CD14-positive monocyte (primary cell): ENCODE measurements around the gene TAF4. TPM values are rescaled to one million over a fixed set of nuclear protein-coding genes. Genes with fewer than 3 reads are reported as not detected.

ENCODE experiments used
- DNase-seq, 3 donors: peaks; one replicate each; pipeline ENCODE4 v3.0.0-alpha.2; 2011 to 2022
- H2AFZ ChIP-seq: 2 replicates; pipeline ENCODE4 v1.6.0; 2012; ENCODE audit warnings: mild to moderate bottlenecking, low read depth, low read length, inconsistent platforms; ENCODE audit not compliant: insufficient read depth, poor library complexity, severe bottlenecking
- H3K27ac ChIP-seq, 2 donors: 1 replicate in 1 of 2; 2 replicates in 1 of 2; pipeline ENCODE4 v1.5.1; 2012 to 2013; ENCODE audit warnings: low read length in 2 of 2, control low read depth in 1 of 2, inconsistent platforms in 1 of 2, low read depth in 1 of 2, mild to moderate bottlenecking in 1 of 2
- H3K27me3 ChIP-seq, 2 donors: one replicate each; pipeline versions ENCODE4 v1.6.0 to v1.6.1; 2011 to 2013; ENCODE audit warnings: low read length in 2 of 2; ENCODE audit not compliant: control insufficient read depth in 2 of 2, insufficient read depth in 2 of 2
- H3K36me3 ChIP-seq, 2 donors: replicated peaks in 1 of 2; 1 replicate in 1 of 2; 2 replicates in 1 of 2; pipeline versions ENCODE4 v1.5.1 to v1.6.1; 2012 to 2013; ENCODE audit warnings: low read length in 2 of 2, control low read depth in 1 of 2, inconsistent platforms in 1 of 2, mild to moderate bottlenecking in 1 of 2; ENCODE audit not compliant: insufficient read depth in 2 of 2, control insufficient read depth in 1 of 2
- H3K4me1 ChIP-seq, 2 donors: 1 replicate in 1 of 2; 2 replicates in 1 of 2; pipeline versions ENCODE4 v1.5.1 to v1.6.1; 2012 to 2013; ENCODE audit warnings: low read length in 2 of 2, control low read depth in 1 of 2, inconsistent platforms in 1 of 2, mild to moderate bottlenecking in 1 of 2, moderate library complexity in 1 of 2; ENCODE audit not compliant: insufficient read depth in 2 of 2, control insufficient read depth in 1 of 2
- H3K4me2 ChIP-seq: replicated peaks from 2 replicates; pipeline ENCODE3; 2012; ENCODE audit warnings: low read length, moderate library complexity, mild to moderate bottlenecking; ENCODE audit not compliant: poor library complexity, severe bottlenecking; ENCODE audit errors: extremely low read depth
- H3K4me3 ChIP-seq, 3 experiments: fragments of 200-600 bp in 1 of 3; sonication (generic) in 1 of 3; replicated peaks in 1 of 3; 1 replicate in 2 of 3; 2 replicates in 1 of 3; pipeline ENCODE4 v1.5.1; 2011 to 2013; ENCODE audit warnings: low read length in 3 of 3, mild to moderate bottlenecking in 3 of 3, control low read depth in 2 of 3, low read depth in 2 of 3, inconsistent platforms in 1 of 3, moderate library complexity in 1 of 3
- H3K79me2 ChIP-seq: 2 replicates; pipeline ENCODE4 v1.6.0; 2012; ENCODE audit warnings: mild to moderate bottlenecking, control low read depth, inconsistent platforms, low read length, moderate library complexity; ENCODE audit not compliant: insufficient read depth
- H3K9ac ChIP-seq: 2 replicates; pipeline ENCODE4 v1.6.0; 2017; ENCODE audit warnings: low read length, mild to moderate bottlenecking; ENCODE audit not compliant: insufficient read depth, poor library complexity, severe bottlenecking
- H3K9me3 ChIP-seq, 2 donors: replicated peaks in 1 of 2; 1 replicate in 1 of 2; 2 replicates in 1 of 2; pipeline versions ENCODE4 v1.5.1 to v1.6.1; 2012 to 2013; ENCODE audit warnings: low read length in 2 of 2, control low read depth in 1 of 2; ENCODE audit not compliant: control insufficient read depth in 1 of 2, insufficient read depth in 1 of 2
- H4K20me1 ChIP-seq: 2 replicates; pipeline ENCODE4 v1.6.0; 2012; ENCODE audit warnings: mild to moderate bottlenecking, low read length, control low read depth, moderate library complexity; ENCODE audit not compliant: insufficient read depth
- H3K27ac Mint-ChIP-seq, 7 donors: one replicate each; pipeline ENCODE4 v1.8.0; 2020; ENCODE audit warnings: mild to moderate bottlenecking in 7 of 7, mixed read lengths in 7 of 7, moderate library complexity in 6 of 7, inconsistent platforms in 2 of 7
- H3K27me3 Mint-ChIP-seq, 3 donors: one replicate each; pipeline ENCODE4 v1.8.0; 2021 to 2022; ENCODE audit warnings: low read depth in 3 of 3, mild to moderate bottlenecking in 3 of 3, mixed read lengths in 3 of 3, moderate library complexity in 3 of 3, inconsistent platforms in 1 of 3
- H3K36me3 Mint-ChIP-seq, 2 donors: one replicate each; pipeline ENCODE4 v1.8.0; 2020; ENCODE audit warnings: mixed read lengths in 2 of 2, inconsistent platforms in 1 of 2, mild to moderate bottlenecking in 1 of 2
- H3K4me1 Mint-ChIP-seq: one replicate; pipeline ENCODE4 v1.8.0; 2020; ENCODE audit warnings: mild to moderate bottlenecking, mixed read lengths
- H3K4me3 Mint-ChIP-seq, 2 donors: one replicate each; pipeline ENCODE4 v1.8.0; 2020; ENCODE audit warnings: mild to moderate bottlenecking in 2 of 2, mixed read lengths in 2 of 2, moderate library complexity in 1 of 2
- H3K9me3 Mint-ChIP-seq, 7 donors: one replicate each; pipeline ENCODE4 v1.8.0; 2020 to 2022; ENCODE audit warnings: mixed read lengths in 7 of 7, mild to moderate bottlenecking in 6 of 7, moderate library complexity in 6 of 7, inconsistent platforms in 2 of 7
- WGBS: methylation state at CpG from one replicate; pipeline ENCODE4 v1.1.5; 2013; ENCODE audit warnings: missing lambda C conversion rate; ENCODE audit not compliant: insufficient coverage; 5-methylcytosine and 5-hydroxymethylcytosine counted together
- intact Hi-C, 2 donors: fragments of 100-400 bp; cut with micrococcal nuclease; formaldehyde crosslinking; loops; one replicate each; pipeline versions ENCODE4 v1.15.0 to v1.15.1; 2023
- polyA plus RNA-seq, 3 donors: library from polyadenylated mRNA; depleted of rRNA in 1 of 3; unstranded in 2 of 3; stranded (reverse) in 1 of 3; fragments of 300-500 nt in 2 of 3; fragments of >200 nt in 1 of 3; fragmentation: Illumina TruSeq in 2 of 3; gene quantifications; 1 replicate in 2 of 3; 2 replicates in 1 of 3; pipeline ENCODE4 v1.2.3, GENCODE V29; 2012 to 2021
- TF ChIP-seq, protein P1 (sequence below): fragments of 200-600 bp; IDR thresholded peaks from one replicate; pipeline ENCODE4 v1.8.0; 2022; ENCODE audit warnings: antibody characterized with exemption, mild to moderate bottlenecking

The TAF4 gene
- polyA plus RNA-seq, 3 donors: 0.48 to 14.9 (median 0.99) TPM

DNA sequence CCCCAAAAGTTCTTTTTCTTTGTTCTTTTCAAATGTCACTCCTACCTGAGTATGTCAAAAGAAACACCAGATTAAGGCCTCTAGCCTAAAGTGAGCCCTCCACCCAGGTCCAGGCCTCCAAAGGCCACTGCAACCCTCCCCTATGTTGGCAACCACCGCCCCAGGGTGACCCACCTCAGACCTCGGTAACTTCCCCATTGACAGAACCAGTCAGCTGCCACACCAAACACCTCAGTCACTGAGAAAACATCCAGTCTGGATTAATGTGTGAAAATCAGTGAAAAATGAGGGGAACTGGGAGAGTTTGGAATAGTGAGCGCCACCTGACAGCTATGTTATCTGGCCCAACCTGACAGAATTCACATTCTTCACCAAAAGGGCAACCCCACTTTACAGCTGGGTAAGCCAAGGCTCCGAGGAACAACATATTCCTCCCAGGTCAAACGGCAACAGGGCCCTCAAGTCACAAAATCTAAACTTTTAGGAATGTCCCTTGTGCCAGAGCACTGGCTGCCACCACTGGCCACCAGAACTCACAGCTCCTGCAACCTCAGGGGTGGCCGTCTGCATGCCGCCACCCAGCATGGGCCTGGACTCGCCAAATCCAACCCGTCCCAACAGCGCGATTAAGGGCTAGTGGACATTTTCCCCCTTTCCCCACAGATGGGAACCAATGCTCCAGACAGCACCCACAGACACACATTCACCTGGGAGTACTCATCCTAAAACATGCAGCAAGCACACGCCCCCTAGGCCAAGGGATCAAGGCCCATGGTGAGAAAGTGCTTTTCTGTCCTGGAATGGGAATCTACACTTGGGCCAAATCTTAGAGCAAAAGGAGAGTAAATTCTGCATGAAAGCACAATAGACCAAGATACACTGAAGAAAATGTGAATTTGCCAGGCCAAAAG, 4.8 kb downstream of the TAF4 start:
- Histone ChIP-seq H3K27me3 (no peaks in the 10 kb centered on the region), H3K4me1 (peaks cover 28 to 38% of the 10 kb centered on the region in 2 donors), H3K27ac (no peak overlapping the region), H3K36me3 (no peaks in the 10 kb centered on the region), H3K9ac (no peak overlapping the region), H3K4me3 (no peak overlapping the region), H4K20me1 (peaks cover 70% of the 10 kb centered on the region), H2AFZ (no peak overlapping the region), H3K79me2 (peaks cover 74% of the 10 kb centered on the region), H3K4me2 (no peak overlapping the region), H3K9me3 (no peaks in the 10 kb centered on the region)
- WGBS: 99% methylated on average over 8 of the region's 12 CpGs
- DNase-seq: no peak
- no peak overlapping the region for H3K4me3 Mint-ChIP-seq
- H3K4me1 Mint-ChIP-seq: peaks cover 41% of the 10 kb centered on the region
- peak overlapping the region in 2 of 7 donors; percentile 15 to 31 for H3K27ac Mint-ChIP-seq
- H3K36me3 Mint-ChIP-seq: peaks cover 3 to 24% of the 10 kb centered on the region in 2 donors
- TF ChIP-seq, protein P1, sequence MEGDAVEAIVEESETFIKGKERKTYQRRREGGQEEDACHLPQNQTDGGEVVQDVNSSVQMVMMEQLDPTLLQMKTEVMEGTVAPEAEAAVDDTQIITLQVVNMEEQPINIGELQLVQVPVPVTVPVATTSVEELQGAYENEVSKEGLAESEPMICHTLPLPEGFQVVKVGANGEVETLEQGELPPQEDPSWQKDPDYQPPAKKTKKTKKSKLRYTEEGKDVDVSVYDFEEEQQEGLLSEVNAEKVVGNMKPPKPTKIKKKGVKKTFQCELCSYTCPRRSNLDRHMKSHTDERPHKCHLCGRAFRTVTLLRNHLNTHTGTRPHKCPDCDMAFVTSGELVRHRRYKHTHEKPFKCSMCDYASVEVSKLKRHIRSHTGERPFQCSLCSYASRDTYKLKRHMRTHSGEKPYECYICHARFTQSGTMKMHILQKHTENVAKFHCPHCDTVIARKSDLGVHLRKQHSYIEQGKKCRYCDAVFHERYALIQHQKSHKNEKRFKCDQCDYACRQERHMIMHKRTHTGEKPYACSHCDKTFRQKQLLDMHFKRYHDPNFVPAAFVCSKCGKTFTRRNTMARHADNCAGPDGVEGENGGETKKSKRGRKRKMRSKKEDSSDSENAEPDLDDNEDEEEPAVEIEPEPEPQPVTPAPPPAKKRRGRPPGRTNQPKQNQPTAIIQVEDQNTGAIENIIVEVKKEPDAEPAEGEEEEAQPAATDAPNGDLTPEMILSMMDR: no peak
- H3K9me3 Mint-ChIP-seq: no peaks in the 10 kb centered on the region
- intact Hi-C loops: loop anchor here in 1 of 2 donors (10.0 kb wide), 1 partner anchor 174 kb away; the partner anchor contains the start of gene OSBPL2
- peaks cover 0 to 1% (median 0%) of the 10 kb centered on the region in 3 donors for H3K27me3 Mint-ChIP-seq

DNA sequence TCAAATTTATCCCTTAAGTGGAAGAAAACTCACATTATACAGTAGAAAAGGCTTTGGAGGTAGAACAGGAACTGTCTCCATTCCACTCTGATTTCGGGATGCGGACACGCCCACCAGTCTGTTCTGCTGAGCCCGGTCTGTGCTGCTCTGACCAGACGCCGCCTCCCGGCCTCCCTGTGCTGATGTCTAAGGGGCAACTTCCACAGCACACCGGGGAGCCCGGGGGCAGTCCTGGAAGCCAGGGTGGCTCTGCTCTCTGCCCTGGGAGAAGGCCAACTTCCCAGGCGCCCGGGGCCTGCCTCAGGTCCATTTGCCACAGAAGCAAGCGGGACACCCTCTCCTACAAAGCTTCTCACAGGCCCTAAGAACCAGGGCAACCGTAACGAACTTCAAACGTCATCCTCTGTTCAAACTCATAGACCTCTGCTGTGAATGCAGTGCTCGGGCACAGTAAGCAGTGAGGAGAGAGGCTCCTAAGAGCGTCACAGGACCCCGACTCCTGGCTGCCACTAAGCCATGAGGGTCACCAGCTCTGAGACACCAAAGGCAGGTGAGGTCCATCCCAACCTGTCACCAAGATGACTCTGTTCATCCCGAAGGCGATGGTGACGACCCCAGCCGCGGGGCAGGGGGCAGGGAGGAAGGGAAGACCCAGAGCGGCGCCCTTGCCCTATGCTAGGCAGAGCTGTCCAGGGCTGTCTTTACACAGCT, 5.6 kb downstream of the TAF4 start:
- intact Hi-C loops: loop anchor here in 1 of 2 donors (10.0 kb wide), 1 partner anchor 175 kb away; the partner anchor contains the start of gene OSBPL2
- Mint-ChIP-seq H3K27me3 (peaks cover 0 to 1% (median 0%) of the 10 kb centered on the region in 3 donors), H3K36me3 (peaks cover 9 to 33% of the 10 kb centered on the region in 2 donors), H3K9me3 (peaks cover 0 to 1% (median 0%) of the 10 kb centered on the region in 7 donors), H3K4me1 (peaks cover 41% of the 10 kb centered on the region), H3K27ac (peak overlapping the region in 1 of 7 donors; percentile 15), H3K4me3 (no peak overlapping the region)
- Histone ChIP-seq H3K4me1 (peaks cover 28 to 38% of the 10 kb centered on the region in 2 donors), H3K36me3 (peaks cover 0 to 4% of the 10 kb centered on the region in 2 donors), H3K79me2 (peaks cover 82% of the 10 kb centered on the region), H3K9me3 (no peaks in the 10 kb centered on the region), H3K27me3 (no peaks in the 10 kb centered on the region), H3K9ac (no peak overlapping the region), H3K27ac (no peak overlapping the region), H3K4me3 (no peak overlapping the region), H3K4me2 (no peak overlapping the region), H2AFZ (no peak overlapping the region), H4K20me1 (peaks cover 78% of the 10 kb centered on the region)
- TF ChIP-seq, protein P1: no peak
- 93% methylated on average over 18 of the region's 25 CpGs for WGBS
- no peak for DNase-seq
